ENCODE data around the gene ABHD6. TPM values are rescaled to one million over a fixed set of nuclear protein-coding genes. Genes with fewer than 3 reads are reported as not detected.

ABHD6 gene
- total and polyA plus RNA-seq, 2 donors (not counting 3 experiments of a cell fraction or from before 2014, with no cell fraction given): 5.8 to 7.5 TPM

DNA sequence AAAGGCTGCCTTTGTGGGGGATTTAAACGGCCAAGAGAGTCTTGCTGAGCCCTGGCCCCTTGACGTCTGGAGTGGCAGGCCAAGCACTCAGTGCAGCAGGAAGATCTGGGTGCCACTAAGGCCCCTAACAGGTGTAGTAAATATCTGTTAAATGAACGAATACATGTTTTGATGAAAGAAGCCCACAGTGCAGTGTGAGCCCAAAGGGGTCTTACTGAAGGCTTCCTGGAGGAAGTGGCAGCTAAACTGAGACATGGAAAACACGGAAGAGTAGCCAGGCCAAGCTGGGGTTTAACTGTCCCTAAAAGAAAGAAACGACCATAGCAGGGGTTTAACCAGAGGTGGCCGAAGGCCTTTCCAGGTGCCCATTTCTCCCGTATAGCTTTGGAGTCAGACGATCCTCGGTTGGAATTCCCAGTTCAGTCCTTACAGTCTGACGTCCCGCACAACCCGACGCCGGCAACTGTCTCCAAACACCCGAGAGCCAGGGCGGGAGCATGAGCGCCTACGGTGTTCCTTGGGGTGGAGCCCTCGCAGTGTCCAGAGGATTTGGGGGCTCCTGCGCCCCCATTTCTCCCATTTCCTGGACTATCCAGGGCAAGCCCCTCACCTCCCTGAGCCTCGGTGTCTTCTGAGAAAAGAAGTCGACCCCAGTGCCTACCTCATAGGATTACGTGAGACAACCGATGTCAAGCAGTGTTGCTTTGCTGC lies 910 bp upstream of the ABHD6 start:
- H3K27me3 ChIP-seq (ENCODE audit: control insufficient read depth in 2 of 2, insufficient read depth in 2 of 2, low read length in 2 of 2): peaks cover 5 to 6% of the 10 kb centered on the region in 2 experiments
- peaks cover 6% of the 10 kb centered on the region for H3K4me1 ChIP-seq (ENCODE audit: control insufficient read depth, extremely low read depth, insufficient read depth, low read length)
- DNase-seq (ENCODE audit: low read depth, low spot score) (no peak), FAIRE-seq (peak; percentile 55)
- no peaks in the 10 kb centered on the region for H4K20me1 ChIP-seq (replicated peaks; ENCODE audit: control insufficient read depth, extremely low read depth, insufficient read depth, low read length)
- TF ChIP-seq, protein P1, sequence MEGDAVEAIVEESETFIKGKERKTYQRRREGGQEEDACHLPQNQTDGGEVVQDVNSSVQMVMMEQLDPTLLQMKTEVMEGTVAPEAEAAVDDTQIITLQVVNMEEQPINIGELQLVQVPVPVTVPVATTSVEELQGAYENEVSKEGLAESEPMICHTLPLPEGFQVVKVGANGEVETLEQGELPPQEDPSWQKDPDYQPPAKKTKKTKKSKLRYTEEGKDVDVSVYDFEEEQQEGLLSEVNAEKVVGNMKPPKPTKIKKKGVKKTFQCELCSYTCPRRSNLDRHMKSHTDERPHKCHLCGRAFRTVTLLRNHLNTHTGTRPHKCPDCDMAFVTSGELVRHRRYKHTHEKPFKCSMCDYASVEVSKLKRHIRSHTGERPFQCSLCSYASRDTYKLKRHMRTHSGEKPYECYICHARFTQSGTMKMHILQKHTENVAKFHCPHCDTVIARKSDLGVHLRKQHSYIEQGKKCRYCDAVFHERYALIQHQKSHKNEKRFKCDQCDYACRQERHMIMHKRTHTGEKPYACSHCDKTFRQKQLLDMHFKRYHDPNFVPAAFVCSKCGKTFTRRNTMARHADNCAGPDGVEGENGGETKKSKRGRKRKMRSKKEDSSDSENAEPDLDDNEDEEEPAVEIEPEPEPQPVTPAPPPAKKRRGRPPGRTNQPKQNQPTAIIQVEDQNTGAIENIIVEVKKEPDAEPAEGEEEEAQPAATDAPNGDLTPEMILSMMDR (IDR thresholded peaks at IDR 0.05; ENCODE audit: extremely low read depth in 1 of 2, insufficient read depth in 1 of 2, low read depth in 1 of 2, low read length in 2 of 2): no peak
- TF ChIP-seq POLR2AphosphoS5 (IDR thresholded peaks at IDR 0.05; ENCODE audit: insufficient read depth, low read depth, low read length): no peak
- TF ChIP-seq MAX (IDR thresholded peaks at IDR 0.05; ENCODE audit: insufficient read depth, insufficient read length): no peak
- no peak for TF ChIP-seq POLR2A (IDR thresholded peaks at IDR 0.05; ENCODE audit: low read depth, low read length)
- no peak for TF ChIP-seq JUN (IDR thresholded peaks at IDR 0.05; ENCODE audit: borderline replicate concordance, insufficient read depth, insufficient read length, low read depth)
- no peak for TF ChIP-seq FOS (IDR thresholded peaks at IDR 0.05; ENCODE audit: borderline replicate concordance, insufficient read depth, low read length)
- no peak for TF ChIP-seq EZH2 (IDR thresholded peaks at IDR 0.05; ENCODE audit: borderline replicate concordance, low read depth, low read length, severe bottlenecking)
- TF ChIP-seq MYC (IDR thresholded peaks at IDR 0.05; ENCODE audit: low read depth, low read length): no peak
- no peak for TF ChIP-seq GATA2 (IDR thresholded peaks at IDR 0.05; ENCODE audit: insufficient read depth, insufficient read length, low read depth, low read length)
- CTCF ChIA-PET: interaction anchor here (3.3 to 4.3 kb wide), 2 partner anchors 19 to 63 kb away, joined by 18 to 19 read pairs; no protein-coding TSS in a partner anchor
- BruUV-seq (replicated peaks): no TSS peak
- peak overlapping the region; percentile 98 for H2AFZ ChIP-seq (ENCODE audit: low read depth, low read length)
- intact Hi-C loops (cut with micrococcal nuclease): loop anchor here (1.0 to 2.0 kb wide), 3 partner anchors 36 to 70 kb away; partner anchors contain the start of genes HTD2 and RPP14
- POLR2A ChIA-PET: no interaction called here
- H3K27ac ChIP-seq (ENCODE audit: insufficient read depth, low read depth, low read length): peak overlapping the region; percentile 25
- H3K9me1 ChIP-seq (replicated peaks; ENCODE audit: control insufficient read depth, extremely low read depth, insufficient read depth, low read length): no peaks in the 10 kb centered on the region
- H3K79me2 ChIP-seq (ENCODE audit: control insufficient read depth, insufficient read depth, low read length): no peaks in the 10 kb centered on the region
- H3K9me3 ChIP-seq (replicated peaks; ENCODE audit: control insufficient read depth, insufficient read depth, low read length): no peaks in the 10 kb centered on the region
- dilution Hi-C loops (cut with MboI; ENCODE audit: extremely low pct_ligation_motif_present, low sequenced_read_pairs): no loop called here
- H3K4me3 ChIP-seq (replicated peaks in 1 of 3; ENCODE audit: insufficient read depth in 1 of 3, low read depth in 1 of 3, low read length in 3 of 3): peak overlapping the region; percentile 64 to 73 (median 65)
- H3K4me2 ChIP-seq (ENCODE audit: insufficient read depth, low read length): peak overlapping the region; percentile 81
- H3K36me3 ChIP-seq (ENCODE audit: control insufficient read depth in 2 of 2, extremely low read depth in 1 of 2, insufficient read depth in 2 of 2, low read length in 2 of 2): no peaks in the 10 kb centered on the region
- H3K9ac ChIP-seq (replicated peaks; ENCODE audit: extremely low read depth, insufficient read depth, low read length): peak overlapping the region; percentile 49
